Gastrocnemius medialis (tissue), 4 donors: ENCODE data around the gene LILRA2. TPM values are rescaled to one million over a fixed set of nuclear protein-coding genes. Genes with fewer than 3 reads are reported as not detected.

ENCODE experiments used
- ATAC-seq, 2 donors: fragments of 150-250 bp; one replicate each; pipeline ENCODE4 v1.9.1; 2016
- DNase-seq, 2 donors: peaks; one replicate each; pipeline ENCODE4 v3.0.0-alpha.2; 2019
- H3K27ac ChIP-seq, 4 donors: fragments of 200-600 bp; sonication (generic); 1 replicate in 1 of 4; 2 replicates in 3 of 4; pipeline ENCODE4 v1.5.1; 2016 to 2018; ENCODE audit warnings: mild to moderate bottlenecking in 2 of 4, moderate library complexity in 1 of 4
- H3K27me3 ChIP-seq, 3 donors: fragments of 200-600 bp; sonication (generic) in 2 of 3; 1 replicate in 1 of 3; 2 replicates in 2 of 3; pipeline versions ENCODE4 v1.5.1 to v1.6.0; 2016 to 2019; ENCODE audit warnings: mild to moderate bottlenecking in 1 of 3, moderate library complexity in 1 of 3
- H3K36me3 ChIP-seq, 2 donors: fragments of 200-600 bp; sonication (generic) in 1 of 2; one replicate each; pipeline ENCODE4 v1.5.1; 2017 to 2018
- H3K4me1 ChIP-seq, 2 donors: fragments of 200-600 bp; sonication (generic) in 1 of 2; one replicate each; pipeline ENCODE4 v1.5.1; 2016 to 2017; ENCODE audit warnings: mild to moderate bottlenecking in 2 of 2
- H3K4me3 ChIP-seq, 4 donors: fragments of 200-600 bp; sonication (generic) in 3 of 4; 1 replicate in 1 of 4; 2 replicates in 3 of 4; pipeline ENCODE4 v1.5.1; 2016 to 2019; ENCODE audit warnings: mild to moderate bottlenecking in 2 of 4
- H3K9me3 ChIP-seq, 3 donors: fragments of 200-600 bp; sonication (generic) in 2 of 3; 1 replicate in 1 of 3; 2 replicates in 2 of 3; pipeline ENCODE4 v1.5.1; 2016 to 2019
- POLR2A ChIP-seq, 2 donors: fragments of 450-650 bp; IDR thresholded peaks; one replicate each; pipeline ENCODE4 v1.6.1; 2017; ENCODE audit warnings: antibody characterized with exemption in 2 of 2, mild to moderate bottlenecking in 2 of 2, moderate library complexity in 2 of 2
- in situ Hi-C, 4 donors: fragments of 200-750 bp; cut with MboI; loops; one replicate each; pipeline versions ENCODE4 v1.15.0 to v1.8.0; 2017; ENCODE audit warnings: low sequenced_read_pairs in 4 of 4
- intact Hi-C: fragments of 100-400 bp; cut with DNase I; formaldehyde crosslinking; loops from one replicate; pipeline ENCODE4 v1.15.1; 2023; ENCODE audit warnings: low total_unique reads
- total RNA-seq, 4 donors: library from RNA; depleted of rRNA; stranded (reverse); fragments of >200 nt; gene quantifications; one replicate each; pipeline versions ENCODE4 v1.1.0 to v1.2.3, GENCODE V29; 2016
- TF ChIP-seq, protein P1 (sequence below), 5 experiments: fragments of 450-650 bp in 3 of 5; fragments of 200-600 bp in 2 of 5; sonication (generic) in 2 of 5; IDR thresholded peaks in 4 of 5; conservative IDR thresholded peaks in 1 of 5; 1 replicate in 4 of 5; 2 replicates in 1 of 5; pipeline ENCODE4 v1.5.1; 2016 to 2019; ENCODE audit warnings: antibody characterized with exemption in 5 of 5, mild to moderate bottlenecking in 3 of 5, moderate library complexity in 3 of 5

The LILRA2 gene
- total RNA-seq, 4 donors from 2014 or later: 0.44 to 1.0 (median 0.91) TPM; not detected in 1

DNA sequence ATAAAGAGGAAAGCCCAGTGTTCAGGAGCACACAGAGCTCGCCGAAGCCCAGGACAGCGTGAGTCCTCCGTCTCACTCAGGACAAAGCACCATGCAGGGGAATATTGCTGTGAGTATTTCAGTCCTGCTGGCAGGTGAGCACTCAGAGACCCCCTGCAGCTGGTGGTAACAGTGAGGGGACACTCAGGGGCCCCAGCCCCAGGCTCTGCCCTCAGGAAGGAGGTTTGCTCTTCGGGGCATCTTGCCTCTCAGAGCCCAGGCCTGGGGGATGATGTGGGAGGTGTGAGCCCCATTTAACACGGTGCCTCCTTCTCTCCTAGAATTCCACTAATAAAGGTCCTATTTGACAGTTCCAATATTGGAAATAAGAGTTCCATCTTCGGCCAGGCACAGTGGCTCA, 34.6 kb downstream of the LILRA2 start:
- no peak for ATAC-seq
- Histone ChIP-seq H3K27ac (no peak overlapping the region), H3K9me3 (peaks cover 0 to 6% (median 0%) of the 10 kb centered on the region in 3 donors), H3K4me3 (no peak overlapping the region), H3K36me3 (no peaks in the 10 kb centered on the region), H3K27me3 (no peaks in the 10 kb centered on the region), H3K4me1 (no peaks in the 10 kb centered on the region)
- TF ChIP-seq POLR2A (IDR thresholded peaks at IDR 0.05): no peak
- TF ChIP-seq, protein P1, sequence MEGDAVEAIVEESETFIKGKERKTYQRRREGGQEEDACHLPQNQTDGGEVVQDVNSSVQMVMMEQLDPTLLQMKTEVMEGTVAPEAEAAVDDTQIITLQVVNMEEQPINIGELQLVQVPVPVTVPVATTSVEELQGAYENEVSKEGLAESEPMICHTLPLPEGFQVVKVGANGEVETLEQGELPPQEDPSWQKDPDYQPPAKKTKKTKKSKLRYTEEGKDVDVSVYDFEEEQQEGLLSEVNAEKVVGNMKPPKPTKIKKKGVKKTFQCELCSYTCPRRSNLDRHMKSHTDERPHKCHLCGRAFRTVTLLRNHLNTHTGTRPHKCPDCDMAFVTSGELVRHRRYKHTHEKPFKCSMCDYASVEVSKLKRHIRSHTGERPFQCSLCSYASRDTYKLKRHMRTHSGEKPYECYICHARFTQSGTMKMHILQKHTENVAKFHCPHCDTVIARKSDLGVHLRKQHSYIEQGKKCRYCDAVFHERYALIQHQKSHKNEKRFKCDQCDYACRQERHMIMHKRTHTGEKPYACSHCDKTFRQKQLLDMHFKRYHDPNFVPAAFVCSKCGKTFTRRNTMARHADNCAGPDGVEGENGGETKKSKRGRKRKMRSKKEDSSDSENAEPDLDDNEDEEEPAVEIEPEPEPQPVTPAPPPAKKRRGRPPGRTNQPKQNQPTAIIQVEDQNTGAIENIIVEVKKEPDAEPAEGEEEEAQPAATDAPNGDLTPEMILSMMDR (IDR thresholded peaks at IDR 0.05 in 4 of 5, conservative IDR thresholded peaks at IDR 0.05 in 1 of 5): no peak
- no peak for DNase-seq
- in situ Hi-C loops (no loop called here), intact Hi-C loops (no loop called here)

DNA sequence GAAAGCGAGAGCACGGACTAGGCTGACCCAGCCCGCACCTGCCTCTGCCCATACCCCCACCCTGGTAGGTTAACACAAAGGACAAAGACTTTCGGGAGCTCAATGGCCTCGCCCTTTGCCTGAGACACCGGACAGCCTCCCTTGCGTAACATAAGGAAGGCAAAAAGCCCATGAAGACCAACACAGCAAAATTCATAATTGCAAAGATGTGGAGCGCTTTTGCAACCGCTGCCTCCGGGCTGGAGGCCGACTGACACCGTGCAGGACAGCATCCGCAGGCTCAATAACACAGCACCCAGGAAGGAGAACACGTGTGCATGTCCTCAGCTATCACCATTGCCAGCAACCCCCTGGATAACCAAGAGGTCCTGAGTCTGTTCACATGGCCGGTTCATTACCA, 35.2 kb downstream of the LILRA2 start:
- no peak overlapping the region for H3K27ac ChIP-seq
- H3K27me3 ChIP-seq: no peaks in the 10 kb centered on the region
- in situ Hi-C loops: no loop called here
- no peak for ATAC-seq
- DNase-seq: no peak
- TF ChIP-seq POLR2A (IDR thresholded peaks at IDR 0.05): no peak
- intact Hi-C loops: no loop called here
- no peaks in the 10 kb centered on the region for H3K4me1 ChIP-seq
- H3K9me3 ChIP-seq: peaks cover 0 to 6% (median 0%) of the 10 kb centered on the region in 3 donors
- no peak overlapping the region for H3K4me3 ChIP-seq
- no peaks in the 10 kb centered on the region for H3K36me3 ChIP-seq

DNA sequence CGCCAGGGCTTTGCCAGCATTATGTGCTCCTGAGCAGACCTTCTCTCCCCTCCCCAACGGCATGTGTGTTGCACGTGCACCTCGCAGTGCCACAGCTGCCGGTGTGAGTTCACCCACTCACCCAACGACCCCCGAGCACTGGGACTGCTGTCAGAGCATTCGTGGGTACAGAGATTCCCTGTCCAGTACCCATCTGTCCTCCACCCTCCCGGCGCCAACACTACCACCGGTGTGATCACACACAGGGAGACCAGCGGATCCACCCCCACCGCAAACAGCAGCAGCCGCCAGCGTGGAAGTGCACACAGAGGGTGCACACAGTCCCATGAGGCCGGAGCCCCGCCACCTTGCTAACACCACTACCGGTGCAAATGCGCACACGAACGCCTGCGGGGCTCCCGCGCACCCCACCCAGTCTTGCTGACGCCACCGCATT, 35.8 kb downstream of the LILRA2 start:
- ATAC-seq (no peak), DNase-seq (no peak)
- intact Hi-C loops: no loop called here

DNA sequence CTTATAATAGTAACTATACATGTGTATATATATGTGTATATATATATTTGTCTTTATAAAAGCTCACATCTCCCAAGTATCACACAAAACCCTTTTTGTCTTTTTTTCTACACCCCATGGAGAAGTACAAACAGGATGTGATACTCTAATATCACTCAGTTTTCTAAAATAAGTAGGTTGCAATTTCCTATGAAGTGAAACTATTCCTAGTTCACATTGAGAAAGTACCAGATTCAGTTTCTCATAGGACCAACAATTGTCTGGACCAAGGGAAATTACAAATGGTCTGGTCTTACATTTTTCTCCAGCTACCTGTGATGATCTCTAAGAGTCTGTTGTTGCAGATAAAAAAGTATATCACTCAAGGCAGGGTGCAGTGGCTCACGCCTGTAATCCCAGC, 38.8 kb downstream of the LILRA2 start:
- TF ChIP-seq, protein P1 (IDR thresholded peaks at IDR 0.05 in 4 of 5, conservative IDR thresholded peaks at IDR 0.05 in 1 of 5): no peak
- TF ChIP-seq POLR2A (IDR thresholded peaks at IDR 0.05): no peak
- no peaks in the 10 kb centered on the region for H3K4me1 ChIP-seq
- ATAC-seq (no peak), DNase-seq (no peak)
- in situ Hi-C loops (no loop called here), intact Hi-C loops (no loop called here)
- H3K27me3 ChIP-seq: no peaks in the 10 kb centered on the region
- peaks cover 0 to 6% (median 0%) of the 10 kb centered on the region in 3 donors for H3K9me3 ChIP-seq
- H3K36me3 ChIP-seq: no peaks in the 10 kb centered on the region
- no peak overlapping the region for H3K4me3 ChIP-seq
- no peak overlapping the region for H3K27ac ChIP-seq

More for the DNA sequence above, 35.8 kb downstream of the LILRA2 start:
- no peaks in the 10 kb centered on the region for H3K36me3 ChIP-seq
- in situ Hi-C loops: no loop called here
- H3K9me3 ChIP-seq: peaks cover 0 to 6% (median 0%) of the 10 kb centered on the region in 3 donors
- no peak overlapping the region for H3K4me3 ChIP-seq
- no peak for TF ChIP-seq POLR2A (IDR thresholded peaks at IDR 0.05)
- TF ChIP-seq, protein P1 (IDR thresholded peaks at IDR 0.05 in 4 of 5, conservative IDR thresholded peaks at IDR 0.05 in 1 of 5): no peak
- H3K27me3 ChIP-seq: no peaks in the 10 kb centered on the region
- H3K27ac ChIP-seq: no peak overlapping the region
- no peaks in the 10 kb centered on the region for H3K4me1 ChIP-seq

DNA sequence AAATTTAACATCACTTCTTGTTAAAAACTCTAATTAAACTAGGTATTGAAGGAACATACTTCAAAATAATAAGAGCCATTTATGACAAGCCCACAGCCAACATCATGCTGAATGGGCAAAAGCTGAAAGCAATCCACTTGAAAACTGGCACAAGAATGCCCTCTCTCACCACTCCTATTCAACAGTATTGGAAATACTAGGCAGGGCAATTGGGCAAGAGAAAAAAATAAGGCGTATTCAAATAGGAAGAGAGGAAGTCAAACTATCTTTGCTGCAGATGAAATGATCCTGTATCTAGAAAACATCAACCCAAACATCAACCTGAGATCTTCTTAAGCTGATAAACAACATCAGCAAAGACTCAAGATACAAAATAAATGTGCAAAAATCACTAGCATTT, 41.1 kb downstream of the LILRA2 start:
- Histone ChIP-seq H3K9me3 (peaks cover 0 to 6% (median 0%) of the 10 kb centered on the region in 3 donors), H3K36me3 (no peaks in the 10 kb centered on the region), H3K27ac (no peak overlapping the region), H3K27me3 (no peaks in the 10 kb centered on the region), H3K4me3 (no peak overlapping the region), H3K4me1 (no peaks in the 10 kb centered on the region)
- intact Hi-C loops: no loop called here
- in situ Hi-C loops: no loop called here
- TF ChIP-seq, protein P1 (IDR thresholded peaks at IDR 0.05 in 4 of 5, conservative IDR thresholded peaks at IDR 0.05 in 1 of 5): no peak
- no peak for TF ChIP-seq POLR2A (IDR thresholded peaks at IDR 0.05)
- no peak for ATAC-seq
- no peak for DNase-seq
